SIG-M5 treated with dmso at 0.1 percent for 504 hours (cell line): ENCODE measurements around the gene CBLN1.
"Not testable (repeated sequence)": the region's sequence is repeated elsewhere in the genome, so short reads cannot be mapped to it uniquely, and the experiment has no call there.

Experiments used
- DNase-seq: peaks from one replicate; lab custom pipeline; 2025; ENCODE audit not compliant: unreplicated experiment; lab: John Stamatoyannopoulos, UW

Gene CBLN1

GRCh38 chr16:49277766-49278566, 3.7 kb downstream of the CBLN1 start:
- DNase-seq = no peak

- no peak for DNase-seq
Measured at GRCh38 chr16:49277386-49277742, 4.3 kb downstream of the CBLN1 start.

- no peak for DNase-seq
Measured at GRCh38 chr16:49276646-49277385, 4.8 kb downstream of the CBLN1 start.

- no peak for DNase-seq
Measured at GRCh38 chr16:49275870-49276269, 5.8 kb downstream of the CBLN1 start.

GRCh38 chr16:49275050-49275730, 6.4 kb downstream of the CBLN1 start:
- DNase-seq = no peak

DNA sequence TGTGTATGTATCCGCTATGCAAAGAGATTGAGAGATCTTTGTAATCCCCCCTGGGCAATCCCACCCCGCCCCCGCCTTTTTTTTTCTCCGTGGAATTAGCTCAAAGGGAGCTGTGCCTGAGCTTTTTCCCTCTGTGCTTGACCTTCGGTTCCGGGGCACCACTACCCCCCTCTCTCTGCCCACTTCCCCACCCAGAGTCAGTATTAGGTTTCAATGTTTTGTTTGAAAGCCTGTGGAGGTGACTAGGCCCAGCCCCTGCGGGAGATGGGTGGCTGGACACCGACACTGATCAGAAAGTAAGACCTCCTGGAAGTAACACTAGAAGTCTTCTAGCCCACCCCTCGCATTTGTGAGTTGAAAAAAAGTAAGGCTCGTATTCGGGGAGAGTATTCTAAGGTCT, 7.0 kb downstream of the CBLN1 start:
- no peak for DNase-seq

GRCh38 chr16:49273771-49274170, 7.9 kb downstream of the CBLN1 start:
- no peak for DNase-seq

- no peak for DNase-seq
Measured at GRCh38 chr16:49271363-49271762, 10.3 kb downstream of the CBLN1 start.

- no peak for DNase-seq
Measured at GRCh38 chr16:49269201-49269600, 12.4 kb downstream of the CBLN1 start.

DNA sequence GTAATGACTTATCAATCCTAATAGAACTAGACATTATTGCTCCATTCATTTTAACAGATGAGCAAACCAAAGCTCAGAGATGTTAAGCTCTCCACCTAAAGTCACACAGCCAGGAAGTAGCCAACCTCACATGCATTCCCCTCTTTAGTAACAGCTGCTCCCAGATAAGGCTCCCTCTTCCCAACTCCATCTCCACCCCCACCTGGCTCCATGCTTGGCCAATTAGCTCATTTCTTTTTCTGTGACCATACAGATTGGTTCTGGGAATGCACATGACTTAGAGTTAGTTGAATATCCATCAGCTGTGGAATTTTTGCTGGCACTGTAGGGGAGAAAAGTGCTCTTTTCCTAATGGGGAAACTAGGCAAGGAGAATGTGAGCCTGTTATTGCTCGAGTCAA, 13.0 kb downstream of the CBLN1 start:
- no peak for DNase-seq

- no peak for DNase-seq
Measured at GRCh38 chr16:49262501-49262900, 19.1 kb downstream of the CBLN1 start.

- DNase-seq = no peak
Measured at GRCh38 chr16:49261930-49262329, 19.7 kb downstream of the CBLN1 start.

DNA sequence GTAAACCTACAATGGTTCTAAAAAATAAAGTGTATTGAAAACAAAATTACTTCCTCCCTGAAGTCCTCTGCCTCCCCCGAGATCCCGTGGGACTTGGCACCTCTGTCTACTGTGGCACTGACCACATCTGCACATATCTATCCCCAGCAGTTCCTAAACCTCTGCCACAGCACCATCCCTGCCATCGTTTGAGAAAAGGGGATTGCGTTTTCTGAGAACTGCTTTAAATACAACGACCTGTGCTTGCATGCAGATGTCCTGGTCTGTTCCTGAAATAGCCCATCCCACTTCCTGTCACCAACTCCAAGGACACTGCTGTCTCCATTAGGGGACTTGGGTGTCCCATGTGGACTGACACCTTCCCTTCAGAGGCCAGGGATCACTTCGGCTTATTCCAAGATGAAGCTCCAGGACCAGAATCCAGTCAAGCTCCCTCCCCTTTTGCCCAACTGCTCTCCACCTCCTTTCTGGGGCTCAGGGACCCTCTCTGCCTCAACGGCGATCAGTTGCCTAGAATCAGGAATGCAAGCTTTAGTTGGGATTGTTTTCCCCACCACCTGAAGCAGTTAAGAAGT, 20.6 kb downstream of the CBLN1 start:
- DNase-seq = no peak

DNA sequence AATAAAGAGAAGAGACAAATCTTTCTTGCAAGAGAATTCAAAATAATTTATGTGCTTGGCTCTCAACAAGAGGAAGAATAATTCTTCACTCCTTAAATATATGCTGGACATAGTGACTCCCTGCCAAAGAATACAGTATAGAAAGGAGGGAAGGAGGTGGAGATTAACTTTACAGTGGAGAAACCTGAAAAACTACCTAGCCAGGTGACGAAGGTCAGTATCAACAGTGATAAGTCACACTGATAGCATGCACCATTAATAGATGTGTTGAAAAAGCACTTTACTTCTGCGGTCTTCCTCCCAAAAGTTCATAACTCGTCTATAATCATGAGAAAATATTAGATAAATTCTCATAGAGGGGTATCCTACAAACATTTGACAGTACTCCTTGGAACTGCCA, 21.4 kb downstream of the CBLN1 start:
- DNase-seq = no peak

GRCh38 chr16:49259330-49259729, 22.3 kb downstream of the CBLN1 start:
- no peak for DNase-seq

- DNase-seq = no peak
Measured at GRCh38 chr16:49250689-49251088, 30.9 kb downstream of the CBLN1 start.

DNA sequence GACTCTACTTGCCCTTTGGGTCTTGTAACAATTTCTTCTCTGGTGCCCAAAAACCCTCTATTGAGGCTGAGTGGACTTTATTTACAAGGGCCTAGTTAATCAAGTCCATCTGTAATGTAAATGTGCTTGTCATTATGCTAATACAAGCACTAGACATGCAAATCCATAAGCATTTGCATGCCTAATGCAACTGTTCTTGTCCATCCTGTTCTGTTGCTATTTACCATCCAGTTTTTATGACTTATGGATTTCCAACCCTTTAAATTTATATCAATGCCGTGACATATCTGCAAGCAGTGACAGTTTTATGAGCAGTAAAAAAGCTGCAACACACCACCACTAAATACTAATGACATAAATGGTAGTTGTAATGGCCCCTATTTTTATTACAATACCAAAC, 33.4 kb downstream of the CBLN1 start:
- no peak for DNase-seq

- no peak for DNase-seq
Measured at GRCh38 chr16:49236216-49236615, 45.4 kb downstream of the CBLN1 start.

GRCh38 chr16:49228335-49228734, 53.3 kb downstream of the CBLN1 start:
- DNase-seq = not testable (repeated sequence)
